DMS153 (cell line): ENCODE data around the gene SCAF11.

Experiments used
- DNase-seq: peaks from one replicate; lab custom pipeline; 2025; lab: John Stamatoyannopoulos, UW

Gene SCAF11

DNA sequence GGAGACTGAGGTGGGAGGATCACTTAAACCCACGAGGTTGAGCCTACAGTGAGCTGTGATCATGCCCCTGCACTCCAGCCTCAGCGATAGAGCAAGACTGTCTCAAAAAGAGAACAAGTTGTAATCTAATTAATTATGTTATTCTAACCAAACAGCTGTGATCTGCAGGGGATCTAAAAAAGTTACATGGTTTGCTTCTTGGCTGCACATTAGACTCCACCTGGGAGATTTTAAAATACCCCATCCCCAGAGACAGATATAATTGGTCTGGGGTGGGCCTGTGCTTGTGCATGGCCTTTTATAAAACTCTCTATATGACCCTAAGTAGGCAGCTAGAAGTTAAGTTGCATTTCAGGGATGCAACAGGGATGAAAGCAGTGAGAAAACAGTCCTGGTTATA lies 76.7 kb downstream of the SCAF11 start:
- no peak for DNase-seq

DNA sequence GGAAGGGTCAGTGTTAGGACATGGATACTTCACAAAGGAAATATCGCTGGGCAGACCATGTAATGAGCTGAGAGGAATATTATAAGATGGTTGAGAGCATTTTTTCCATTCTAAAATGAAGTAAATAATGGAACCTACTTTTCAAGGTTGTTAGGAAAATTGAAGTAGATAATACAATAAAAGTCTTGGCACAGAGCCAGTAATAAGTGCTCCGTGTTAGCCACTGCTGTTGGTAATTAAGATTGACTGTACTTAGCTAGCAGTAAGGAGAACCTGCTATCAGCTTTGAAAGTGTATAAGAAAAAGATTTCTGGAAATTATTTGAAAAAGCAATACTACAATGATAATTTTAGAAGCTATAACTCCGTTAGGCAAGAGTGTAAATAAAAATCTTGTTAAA lies 77.6 kb downstream of the SCAF11 start:
- DNase-seq: no peak

DNA sequence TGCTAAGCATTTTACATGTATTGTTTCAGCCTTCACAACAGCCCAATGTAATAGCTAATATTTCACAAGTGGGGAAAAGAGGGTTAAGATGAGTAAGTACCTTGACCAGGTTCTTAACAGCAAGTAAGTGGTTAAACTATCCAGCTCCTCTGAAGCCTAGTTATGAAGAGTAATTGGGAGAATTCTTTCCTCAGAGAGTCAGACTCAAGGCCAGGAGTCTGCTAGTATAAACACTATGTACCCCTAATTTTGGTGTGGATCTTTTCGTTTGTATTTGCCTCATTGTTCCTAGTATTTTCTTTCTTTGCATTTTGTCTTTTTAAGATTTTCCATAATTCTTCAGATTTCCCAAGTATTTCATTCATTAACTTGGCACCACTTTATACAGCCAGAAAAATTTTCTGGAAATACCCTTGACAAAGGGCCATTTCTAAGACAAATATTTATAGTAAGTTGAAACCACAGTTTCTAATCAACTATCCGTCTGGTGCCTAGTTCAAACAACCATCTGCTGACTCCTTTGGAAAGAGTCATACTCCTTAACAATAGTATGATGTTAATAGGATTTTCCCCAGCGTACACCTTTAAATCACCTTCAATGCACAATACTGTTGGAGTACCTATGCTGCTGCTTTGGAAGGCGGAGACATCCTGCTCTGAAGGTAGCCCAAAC lies 81.2 kb downstream of the SCAF11 start:
- DNase-seq: no peak

GRCh38 chr12:45907955-45908354 lies 82.4 kb downstream of the SCAF11 start:
- DNase-seq: no peak

DNA sequence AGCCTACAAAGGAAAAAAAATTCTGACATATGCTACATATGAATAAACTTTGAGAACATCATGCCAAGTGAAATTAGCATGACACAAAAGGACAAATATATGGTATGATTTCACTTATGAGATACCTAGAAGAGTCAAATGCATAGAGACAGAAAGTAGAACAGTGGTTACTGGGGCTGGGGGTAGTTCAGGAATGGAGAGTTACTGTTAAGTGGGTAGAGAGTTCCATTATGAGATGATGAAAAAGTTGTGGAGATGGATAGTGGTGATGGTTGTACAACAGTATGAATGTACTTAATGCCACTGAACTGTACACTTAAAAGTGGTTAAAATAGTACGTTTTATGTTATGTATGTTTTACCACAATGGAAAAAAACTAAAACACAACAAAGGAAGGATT lies 92.3 kb downstream of the SCAF11 start:
- no peak for DNase-seq

DNA sequence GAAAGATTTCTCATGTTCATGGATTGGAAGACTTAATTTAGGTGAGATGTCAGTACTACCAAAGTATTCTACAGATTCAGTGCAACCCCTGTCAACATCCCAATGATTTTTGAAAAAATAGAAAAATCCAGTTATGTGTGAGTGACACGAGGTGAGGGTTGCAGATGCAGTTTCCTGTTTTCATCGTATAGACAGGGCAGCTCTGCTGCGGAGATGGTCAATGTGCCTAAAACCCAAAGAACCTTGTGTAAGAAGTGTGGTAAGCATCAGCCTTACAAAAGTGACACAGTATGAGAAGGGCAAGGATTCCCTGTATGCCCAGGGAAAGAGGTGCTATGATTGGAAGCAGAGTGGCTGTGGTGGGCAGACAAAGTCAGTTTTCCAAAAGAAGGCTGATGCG lies 94.4 kb downstream of the SCAF11 start:
- no peak for DNase-seq

GRCh38 chr12:45893240-45893639 lies 97.1 kb downstream of the SCAF11 start:
- no peak for DNase-seq

DNA sequence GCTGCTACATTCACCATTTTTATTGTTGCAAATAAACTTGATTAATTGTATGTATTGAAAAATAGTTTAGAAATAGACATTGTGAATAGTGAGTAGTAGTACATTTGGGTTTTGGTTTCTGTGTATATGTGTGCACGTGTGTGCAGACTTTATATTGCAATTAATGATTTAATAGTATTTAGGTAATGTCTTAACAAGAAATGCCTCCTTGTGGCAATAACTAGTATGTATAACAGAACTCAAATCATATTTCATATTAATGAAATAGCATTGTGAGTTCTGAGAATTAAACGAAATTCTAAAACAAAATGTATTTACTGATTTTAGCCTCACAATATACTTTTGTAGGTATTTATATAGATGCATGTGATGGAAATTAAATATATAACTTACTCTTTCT lies 100.1 kb downstream of the SCAF11 start:
- no peak for DNase-seq

- DNase-seq: no peak
These were observed 102.8 kb downstream of the SCAF11 start for GRCh38 chr12:45887544-45887943.

- DNase-seq: no peak
These were observed 103.7 kb downstream of the SCAF11 start for GRCh38 chr12:45886685-45887084.

- no peak for DNase-seq
These were observed 107.2 kb downstream of the SCAF11 start for GRCh38 chr12:45883187-45883586.

GRCh38 chr12:45880533-45880932 lies 109.8 kb downstream of the SCAF11 start:
- no peak for DNase-seq

DNA sequence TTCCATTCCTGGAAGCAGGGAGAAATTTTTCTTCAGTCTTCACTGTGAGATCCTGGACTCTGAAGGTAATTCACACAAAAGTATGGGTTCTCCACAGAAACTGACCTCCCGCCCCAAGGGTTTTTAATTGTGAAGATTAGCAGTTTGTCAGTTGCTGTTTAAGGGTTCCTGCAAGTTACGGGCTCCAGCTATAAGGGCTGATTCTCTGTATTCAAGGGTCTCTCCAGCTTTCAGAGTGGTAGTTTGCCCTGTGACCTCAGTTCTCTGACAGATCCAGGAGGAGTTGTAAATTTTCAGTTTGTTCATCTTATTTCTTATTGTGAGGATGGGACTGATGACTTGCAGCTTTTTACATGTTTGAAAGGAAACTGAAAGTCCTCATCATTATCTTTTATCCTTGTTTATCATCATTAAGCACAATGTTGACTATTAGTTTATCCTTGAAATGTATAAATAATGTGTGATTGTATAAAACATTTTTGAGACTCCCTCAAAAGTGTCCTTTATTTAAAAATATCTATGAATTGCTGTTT lies 110.9 kb downstream of the SCAF11 start:
- DNase-seq: no peak

DNA sequence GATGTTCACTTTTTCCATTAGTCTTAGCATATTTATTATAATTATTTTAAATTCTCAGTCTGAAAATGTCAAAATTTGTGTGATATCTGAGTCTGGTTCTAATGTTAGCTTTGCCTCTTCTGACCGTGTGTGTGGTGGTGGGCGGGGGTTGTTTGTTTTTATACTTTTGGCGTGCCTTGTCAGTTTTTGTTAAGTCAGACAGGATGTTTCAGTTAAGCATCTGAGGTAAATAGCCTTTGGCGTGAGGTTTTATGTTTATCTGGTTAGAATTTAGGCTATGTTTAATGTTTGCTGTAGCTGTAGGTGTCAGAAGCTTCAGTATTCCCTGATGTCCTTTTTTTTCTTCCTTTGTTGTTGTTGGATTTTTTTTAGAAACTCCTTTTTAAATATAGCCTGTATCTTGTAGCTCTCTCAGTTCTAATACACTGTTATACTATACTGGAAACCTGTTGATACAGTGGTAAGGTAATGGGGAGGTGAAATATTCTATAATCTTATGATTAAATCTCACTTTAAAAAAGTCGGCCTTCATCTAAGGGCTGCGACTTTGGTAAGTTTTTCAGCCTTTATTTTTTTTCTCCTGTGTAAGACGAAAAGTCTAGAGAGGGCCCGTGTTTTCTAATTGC lies 111.6 kb downstream of the SCAF11 start:
- DNase-seq: peak; percentile 7

DNA sequence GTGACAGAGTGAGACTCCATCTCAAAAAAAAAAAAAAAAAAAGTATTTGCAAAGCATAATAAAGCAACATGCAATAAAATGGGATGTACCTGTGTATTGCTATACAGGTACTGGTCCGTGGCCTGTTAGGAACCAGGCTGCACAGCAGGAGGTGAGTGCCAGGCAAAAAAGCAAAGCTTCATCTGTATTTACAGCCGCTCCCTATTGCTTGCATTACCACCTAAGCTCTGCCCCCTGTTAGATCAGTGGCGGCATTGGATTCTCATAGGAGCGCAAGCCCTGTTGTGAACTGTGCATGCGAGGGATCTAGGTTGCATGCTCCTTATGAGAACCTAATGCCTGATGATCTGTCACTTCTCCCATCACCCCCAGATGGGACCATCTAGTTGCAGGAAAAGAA lies 113.3 kb downstream of the SCAF11 start:
- no peak for DNase-seq

DNA sequence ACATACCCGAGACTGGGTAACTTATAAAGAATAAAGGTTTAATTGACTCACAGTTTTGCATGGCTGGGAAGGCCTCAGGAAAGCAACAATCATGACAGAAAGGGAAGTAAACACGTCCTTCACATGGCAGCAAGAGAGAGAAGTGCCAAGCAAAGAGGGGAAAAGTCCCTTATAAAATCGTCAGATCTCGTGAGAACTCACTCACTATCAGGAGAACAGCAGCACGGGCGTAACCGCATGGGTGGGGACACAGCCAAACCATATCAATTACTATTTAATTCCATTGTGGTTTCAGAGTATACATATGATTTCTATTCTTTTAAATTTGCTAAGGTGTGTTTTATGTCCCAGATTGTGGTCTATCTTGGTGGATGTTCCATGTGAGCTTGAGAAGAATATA lies 117.9 kb downstream of the SCAF11 start:
- DNase-seq: no peak
